Ascending aorta (tissue), 2 donors: ENCODE results near the gene ADGRB3. TPM values are rescaled to one million over a fixed set of nuclear protein-coding genes. Genes with fewer than 3 reads are reported as not detected.

Experiments used
- DNase-seq, 2 donors: peaks; one replicate each; pipeline ENCODE4 v3.0.0-alpha.2; 2019; ENCODE audit warnings: low spot score in 2 of 2
- H3K27ac ChIP-seq, 2 donors: fragments of 200-600 bp; sonication (generic); one replicate each; pipeline ENCODE4 v1.5.1; 2016 to 2017; ENCODE audit warnings: mild to moderate bottlenecking in 1 of 2
- H3K27me3 ChIP-seq: fragments of 200-600 bp; sonication (generic); one replicate; pipeline ENCODE4 v1.5.1; 2017
- H3K36me3 ChIP-seq, 2 donors: fragments of 200-600 bp; sonication (generic); one replicate each; pipeline ENCODE4 v1.5.1; 2016
- H3K4me1 ChIP-seq, 2 donors: fragments of 200-600 bp; sonication (generic); one replicate each; pipeline ENCODE4 v1.5.1; 2016 to 2017; ENCODE audit warnings: mild to moderate bottlenecking in 1 of 2
- H3K4me3 ChIP-seq, 2 donors: fragments of 200-600 bp; sonication (generic); one replicate each; pipeline ENCODE4 v1.5.1; 2016 to 2017; ENCODE audit warnings: mild to moderate bottlenecking in 1 of 2
- H3K9me3 ChIP-seq, 2 donors: fragments of 200-600 bp; sonication (generic); one replicate each; pipeline ENCODE4 v1.5.1; 2016
- CTCF ChIP-seq, 3 experiments: fragments of 200-600 bp in 2 of 3; fragments of 450-650 bp in 1 of 3; sonication (generic) in 2 of 3; IDR thresholded peaks; one replicate each; pipeline ENCODE4 v1.5.1; 2016 to 2019; ENCODE audit warnings: antibody characterized with exemption in 3 of 3, mild to moderate bottlenecking in 1 of 3, moderate library complexity in 1 of 3
- intact Hi-C: fragments of 100-400 bp; cut with DNase I; formaldehyde crosslinking; loops from one replicate; pipeline ENCODE4 v1.15.1; 2023
- total RNA-seq: library from RNA; depleted of rRNA; stranded (reverse); fragments of >200 nt; gene quantifications from one replicate; pipeline ENCODE4 v1.1.0, GENCODE V29; 2016

ADGRB3 gene
- total RNA-seq, 1 donor from 2014 or later: 4.4 TPM

DNA sequence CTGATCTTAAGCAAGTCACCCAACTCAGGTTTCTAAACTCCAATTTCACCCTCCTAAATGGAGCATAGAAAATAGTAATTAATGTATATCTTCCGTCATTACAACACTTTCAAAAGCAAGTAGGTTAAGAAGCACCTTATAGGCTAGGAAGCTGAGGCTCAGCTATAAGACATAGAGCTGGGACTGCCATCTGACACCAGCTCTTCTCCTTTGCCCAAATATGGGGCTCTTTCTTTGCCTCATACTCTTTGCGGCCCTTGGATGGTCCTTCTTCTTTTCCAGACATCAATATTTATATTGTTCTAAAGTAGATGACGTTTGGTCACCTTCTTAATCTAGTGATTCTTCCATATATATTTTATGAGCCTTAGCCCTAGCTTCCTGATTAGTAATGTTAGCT is 748.5 kb downstream of the ADGRB3 start:
- H3K4me1 ChIP-seq: no peaks in the 10 kb centered on the region
- H3K27ac ChIP-seq: no peak overlapping the region
- no peak overlapping the region for H3K4me3 ChIP-seq
- H3K9me3 ChIP-seq: no peaks in the 10 kb centered on the region
- intact Hi-C loops: no loop called here
- no peak for TF ChIP-seq CTCF (IDR thresholded peaks at IDR 0.05)
- H3K36me3 ChIP-seq: no peaks in the 10 kb centered on the region
- H3K27me3 ChIP-seq: no peaks in the 10 kb centered on the region
- DNase-seq: no peak

- no peak overlapping the region for H3K4me3 ChIP-seq
- TF ChIP-seq CTCF (IDR thresholded peaks at IDR 0.05): no peak
- no peak for DNase-seq
Observed at GRCh38 chr6:69386426-69386825, 751.3 kb downstream of the ADGRB3 start.

GRCh38 chr6:69390125-69390524 is 755.0 kb downstream of the ADGRB3 start:
- no peak for TF ChIP-seq CTCF (IDR thresholded peaks at IDR 0.05)
- intact Hi-C loops: no loop called here

More at GRCh38 chr6:69386426-69386825, 751.3 kb downstream of the ADGRB3 start:
- H3K27ac ChIP-seq: no peak overlapping the region
- no peaks in the 10 kb centered on the region for H3K27me3 ChIP-seq
- H3K4me1 ChIP-seq: no peaks in the 10 kb centered on the region
- H3K36me3 ChIP-seq: no peaks in the 10 kb centered on the region
- H3K9me3 ChIP-seq: no peaks in the 10 kb centered on the region
- intact Hi-C loops: no loop called here

GRCh38 chr6:69391106-69391505 is 756.0 kb downstream of the ADGRB3 start:
- TF ChIP-seq CTCF (IDR thresholded peaks at IDR 0.05): no peak
- Histone ChIP-seq H3K9me3 (no peaks in the 10 kb centered on the region), H3K4me1 (no peaks in the 10 kb centered on the region), H3K27me3 (no peaks in the 10 kb centered on the region), H3K4me3 (no peak overlapping the region), H3K27ac (no peak overlapping the region), H3K36me3 (no peaks in the 10 kb centered on the region)
- intact Hi-C loops: no loop called here
- DNase-seq: no peak

More at GRCh38 chr6:69390125-69390524, 755.0 kb downstream of the ADGRB3 start:
- Histone ChIP-seq H3K4me1 (no peaks in the 10 kb centered on the region), H3K27ac (no peak overlapping the region), H3K36me3 (no peaks in the 10 kb centered on the region), H3K9me3 (no peaks in the 10 kb centered on the region), H3K4me3 (no peak overlapping the region), H3K27me3 (no peaks in the 10 kb centered on the region)
- DNase-seq: no peak

- intact Hi-C loops: no loop called here
- no peak for DNase-seq
- H3K27me3 ChIP-seq: no peaks in the 10 kb centered on the region
- no peak overlapping the region for H3K4me3 ChIP-seq
- H3K36me3 ChIP-seq: no peaks in the 10 kb centered on the region
- no peak overlapping the region for H3K27ac ChIP-seq
- H3K9me3 ChIP-seq: no peaks in the 10 kb centered on the region
- TF ChIP-seq CTCF (IDR thresholded peaks at IDR 0.05): no peak
- no peaks in the 10 kb centered on the region for H3K4me1 ChIP-seq
Observed at GRCh38 chr6:69392745-69393144, 757.7 kb downstream of the ADGRB3 start.

DNA sequence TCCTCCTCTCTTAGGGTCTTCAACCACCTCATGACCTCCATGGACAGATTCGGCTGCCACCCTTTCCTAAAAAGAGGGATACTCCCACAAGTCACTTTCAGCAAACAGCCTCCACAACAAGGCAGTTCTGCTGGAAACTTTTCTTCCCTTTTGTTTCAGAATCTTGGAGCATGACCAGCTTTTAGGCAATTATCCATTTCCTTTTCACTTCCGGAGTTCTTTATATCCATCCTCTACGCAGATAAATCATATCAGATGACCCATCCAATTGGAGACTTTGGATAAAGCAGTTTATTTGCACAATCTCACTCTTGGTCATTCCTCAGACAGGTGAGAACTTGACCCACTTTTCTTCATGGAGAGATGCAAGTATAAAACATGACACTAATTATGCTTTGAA is 763.2 kb downstream of the ADGRB3 start:
- Histone ChIP-seq H3K4me3 (no peak overlapping the region), H3K9me3 (no peaks in the 10 kb centered on the region), H3K27me3 (no peaks in the 10 kb centered on the region), H3K27ac (no peak overlapping the region), H3K4me1 (no peaks in the 10 kb centered on the region), H3K36me3 (no peaks in the 10 kb centered on the region)
- no peak for DNase-seq
- intact Hi-C loops: no loop called here
- no peak for TF ChIP-seq CTCF (IDR thresholded peaks at IDR 0.05)
